GM12878 (cell line): ENCODE measurements around the gene LZTFL1. TPM values are rescaled to one million over a fixed set of nuclear protein-coding genes. Genes with fewer than 3 reads are reported as not detected.

Experiments used
- ATAC-seq: fragments of 200-7000 bp; cut with Tn5 transposase; 3 replicates; pipeline ENCODE4 v1.9.1; 2020; ENCODE audit warnings: mild to moderate bottlenecking, moderate library complexity
- BruUV-seq: library from RNA; stranded (reverse); fragments of 400-500 nt; replicated peaks from 2 replicates; lab custom pipeline; 2021; lab: Mats Ljungman, UMichigan
- CTCF ChIA-PET: fragments of 300-600 bp; sonication (Branson Sonifier 250); formaldehyde crosslinking; extraction: SDS; loops from one replicate; lab custom pipeline; 2021; ENCODE audit warnings: inconsistent platforms; lab: Yijun Ruan, JAX
- POLR2A ChIA-PET: fragments of 350-600 bp; formaldehyde crosslinking; extraction: SDS; loops from one replicate; lab custom pipeline; 2021; ENCODE audit warnings: inconsistent platforms; lab: Charles Lee
- RAD21 ChIA-PET: fragments of 300-600 bp; sonication (Branson Sonifier 250); formaldehyde crosslinking; loops from one replicate; lab custom pipeline; 2023; ENCODE audit warnings: antibody characterized with exemption; ENCODE audit not compliant: unreplicated experiment; lab: Charles Lee
- SMC1A ChIA-PET: fragments of 300-600 bp; sonication (Branson Sonifier 250); formaldehyde crosslinking; loops from one replicate; lab custom pipeline; 2023; ENCODE audit not compliant: unreplicated experiment, uncharacterized antibody; lab: Charles Lee
- DNase-seq: peaks from one replicate; pipeline ENCODE4 v3.0.0-alpha.2; 2011; ENCODE audit warnings: low read depth, low spot score
- FAIRE-seq: peaks from 3 replicates; lab custom pipeline; 2011; peaks lifted over from hg19 to GRCh38; lab: Jason Lieb, UNC
- H2AFZ ChIP-seq: 2 replicates; pipeline ENCODE4 v1.6.0; 2011; ENCODE audit warnings: low read depth, low read length, control low read depth; ENCODE audit not compliant: control insufficient read depth
- H3K27ac ChIP-seq: 2 replicates; pipeline ENCODE4 v1.5.1; 2011; ENCODE audit warnings: control low read depth; ENCODE audit not compliant: control insufficient read depth, insufficient read depth
- H3K27me3 ChIP-seq, 2 experiments: replicated peaks in 1 of 2; 2 replicates each; pipeline versions ENCODE4 v1.6.0 to v1.6.1; 2011; ENCODE audit warnings: low read length in 1 of 2; ENCODE audit not compliant: control insufficient read depth in 2 of 2, insufficient read depth in 2 of 2
- H3K36me3 ChIP-seq, 2 experiments: 2 replicates each; pipeline ENCODE4 v1.5.1; 2011; ENCODE audit warnings: low read length in 1 of 2; ENCODE audit not compliant: control insufficient read depth in 2 of 2, insufficient read depth in 2 of 2
- H3K4me1 ChIP-seq: 2 replicates; pipeline ENCODE4 v1.6.1; 2011; ENCODE audit warnings: mild to moderate bottlenecking, low read length, moderate library complexity, mixed read lengths; ENCODE audit not compliant: control insufficient read depth, insufficient read depth
- H3K4me2 ChIP-seq: 2 replicates; pipeline ENCODE4 v1.6.0; 2011; ENCODE audit warnings: control low read depth; ENCODE audit not compliant: control insufficient read depth, insufficient read depth
- H3K4me3 ChIP-seq: fragments of 200-600 bp; sonication (generic); 2 replicates; pipeline ENCODE4 v1.5.1; 2016
- H3K79me2 ChIP-seq: 2 replicates; pipeline ENCODE4 v1.6.0; 2011; ENCODE audit warnings: low read length; ENCODE audit not compliant: control insufficient read depth, insufficient read depth
- H3K9ac ChIP-seq: 2 replicates; pipeline ENCODE4 v1.8.0; 2011; ENCODE audit warnings: low read length, control low read depth, mixed read lengths; ENCODE audit not compliant: control insufficient read depth, insufficient read depth
- H3K9me3 ChIP-seq: replicated peaks from 3 replicates; pipeline ENCODE4 v1.5.1; 2011; ENCODE audit warnings: mild to moderate bottlenecking, low read length; ENCODE audit not compliant: control insufficient read depth, insufficient read depth
- H4K20me1 ChIP-seq: 2 replicates; pipeline ENCODE4 v1.6.0; 2011; ENCODE audit not compliant: control insufficient read depth, insufficient read depth
- BMI1 ChIP-seq: fragments of 450-650 bp; IDR thresholded peaks from 2 replicates; pipeline ENCODE4 v1.6.1; 2016; ENCODE audit warnings: mild to moderate bottlenecking, moderate library complexity, borderline replicate concordance
- BRCA1 ChIP-seq: IDR thresholded peaks from 2 replicates; pipeline ENCODE4 v1.6.1; 2011; ENCODE audit warnings: low read depth, low read length, improper control_type of control experiment
- CHD2 ChIP-seq: IDR thresholded peaks from 2 replicates; pipeline ENCODE4 v1.6.1; 2011; ENCODE audit warnings: low read depth, low read length, improper control_type of control experiment, borderline replicate concordance
- HCFC1 ChIP-seq: fragments of 150-350 bp; IDR thresholded peaks from 2 replicates; pipeline ENCODE4 v1.6.1; 2014; ENCODE audit warnings: low read length
- HSF1 ChIP-seq: fragments of 150-350 bp; IDR thresholded peaks from 2 replicates; pipeline ENCODE4 v1.6.1; 2014; ENCODE audit warnings: mild to moderate bottlenecking, low read depth, low read length
- KAT2A ChIP-seq: conservative IDR thresholded peaks from 2 replicates; pipeline ENCODE4 v1.6.1; 2011; ENCODE audit warnings: low read depth, low read length; ENCODE audit not compliant: control insufficient read depth
- NFYB ChIP-seq: IDR thresholded peaks from 2 replicates; pipeline ENCODE4 v1.6.1; 2011; ENCODE audit warnings: low read depth, mild to moderate bottlenecking, low read length, improper control_type of control experiment, moderate library complexity; ENCODE audit not compliant: insufficient read depth
- NR2C2 ChIP-seq: IDR thresholded peaks from 2 replicates; pipeline ENCODE4 v1.6.1; 2011; ENCODE audit warnings: borderline replicate concordance, low read depth; ENCODE audit not compliant: control insufficient read depth, insufficient read length
- RCOR1 ChIP-seq: conservative IDR thresholded peaks from 2 replicates; pipeline ENCODE4 v1.6.1; 2012; ENCODE audit warnings: low read depth, low read length, improper control_type of control experiment
- RELA ChIP-seq: fragments of 450-650 bp; IDR thresholded peaks from 2 replicates; pipeline ENCODE4 v1.8.0; 2014; ENCODE audit warnings: borderline replicate concordance; ENCODE audit not compliant: partially characterized antibody
- SIX5 ChIP-seq: IDR thresholded peaks from 2 replicates; pipeline ENCODE4 v1.6.1; 2011; ENCODE audit warnings: mild to moderate bottlenecking, low read depth, low read length, moderate library complexity; ENCODE audit not compliant: severe bottlenecking
- whole genome bisulfite sequencing: methylation state at CpG from one replicate; pipeline ENCODE4 v1.1.6; 2016; ENCODE audit warnings: low lambda C conversion rate; ENCODE audit not compliant: insufficient replicate concordance, insufficient coverage; ENCODE audit errors: missing lambda C conversion rate; 5-methylcytosine and 5-hydroxymethylcytosine counted together
- in situ Hi-C: fragments of 300-500 bp; cut with MboI; formaldehyde crosslinking; loops from 9 replicates; pipeline ENCODE4 v1.14.3; 2018; ENCODE audit warnings: mixed read lengths
- intact Hi-C: fragments of 100-400 bp; cut with micrococcal nuclease; formaldehyde crosslinking; loops from one replicate; pipeline ENCODE4 v1.14.2; 2022; ENCODE audit not compliant: unreplicated experiment
- polyA plus RNA-seq, 11 experiments: library from polyadenylated mRNA; depleted of rRNA in 4 of 11; unstranded in 6 of 11; stranded (reverse) in 5 of 11; fragments of >200 nt; fragmentation: Nextera tagmentation in 4 of 11; fragmentation: Illumina TruSeq in 1 of 11; extraction: Ambion mirVana in 4 of 11; extraction: Trizol in 1 of 11; gene quantifications; 1 replicate in 1 of 11; 2 replicates in 10 of 11; pipeline versions ENCODE4 v1.2.1 to v1.2.3, GENCODE V29; 2011 to 2016; ENCODE audit warnings: inconsistent platforms in 2 of 11, missing spikeins in 2 of 11, low read depth in 1 of 11
- total RNA-seq, 4 experiments: library from RNA; depleted of rRNA in 3 of 4; stranded (reverse); fragments of >200 nt in 3 of 4; fragmentation: Illumina TruSeq in 1 of 4; extraction: Trizol in 1 of 4; gene quantifications; 2 replicates each; pipeline versions ENCODE4 v1.2.1 to v1.2.3, GENCODE V29; 2013 to 2021
- TF ChIP-seq, protein P1 (sequence below): fragments of 450-650 bp; IDR thresholded peaks from 2 replicates; pipeline ENCODE4 v1.6.1; 2017; ENCODE audit warnings: borderline replicate concordance
- TF ChIP-seq, protein P2 (sequence below): IDR thresholded peaks from 2 replicates; pipeline ENCODE4 v1.6.1; 2011; ENCODE audit warnings: borderline replicate concordance, low read depth, mild to moderate bottlenecking, moderate library complexity, low read length; ENCODE audit not compliant: insufficient read depth, poor library complexity, severe bottlenecking

Gene LZTFL1
- total and polyA plus RNA-seq, 10 of the 15 experiments (the other 5 are each of a cell fraction or from before 2014, with no cell fraction given) = 9.8 to 74.1 (median 11.9) TPM

DNA sequence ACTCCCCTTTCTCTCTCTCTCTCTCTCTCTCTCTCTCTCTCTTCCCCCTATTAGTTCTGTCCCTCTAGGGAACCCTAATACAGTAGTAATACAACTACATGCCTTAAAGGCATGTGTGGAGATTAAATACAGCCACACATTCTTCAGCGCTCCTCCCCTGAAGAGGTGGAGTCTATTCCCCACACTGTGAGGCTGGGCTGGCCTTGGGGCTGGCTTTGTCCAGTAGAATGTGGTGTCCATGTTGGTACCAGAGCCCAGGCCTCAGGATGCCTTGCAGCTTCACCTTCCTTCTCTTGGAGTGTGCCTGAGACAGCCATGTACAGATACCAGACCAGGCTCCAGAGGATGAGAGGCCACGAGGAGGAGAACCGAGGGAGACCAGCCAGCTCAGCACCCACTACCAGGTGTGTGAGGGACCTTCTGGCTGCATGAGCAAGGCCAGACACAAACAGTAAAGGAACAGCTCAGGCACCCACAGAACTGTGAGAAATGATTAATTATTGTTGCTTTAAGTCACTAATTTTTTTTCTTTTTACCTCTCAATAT lies 56.2 kb downstream of the LZTFL1 start:
- SMC1A ChIA-PET = interaction anchor here (0.7 kb wide), 1 partner anchor 138 kb away, joined by 3 read pairs; no protein-coding TSS in a partner anchor
- CTCF ChIA-PET = interaction anchor here (1.2 kb wide), 1 partner anchor 294 kb away, joined by 3 read pairs; no protein-coding TSS in a partner anchor
- Histone ChIP-seq H3K79me2 (no peaks in the 10 kb centered on the region), H4K20me1 (no peaks in the 10 kb centered on the region), H3K4me3 (no peak overlapping the region), H3K36me3 (no peaks in the 10 kb centered on the region), H3K27ac (no peak overlapping the region), H3K27me3 (0 out of 4 replicates have a peak, but pooled peaks cover 0 to 3% of the 10 kb centered on the region in 2 experiments), H3K9ac (no peak overlapping the region), H3K4me2 (no peak overlapping the region), H2AFZ (no peak overlapping the region), H3K9me3 (no peaks in the 10 kb centered on the region; the same call in 2 of the 3 replicates), H3K4me1 (no peaks in the 10 kb centered on the region)
- WGBS = 46% methylated on average over 3 of the region's 3 CpGs
- POLR2A ChIA-PET = no interaction called here
- RAD21 ChIA-PET = no interaction called here
- FAIRE-seq (no peak), ATAC-seq (no peak), DNase-seq (no peak)
- in situ Hi-C loops (no loop called here), intact Hi-C loops (no loop called here)
- BruUV-seq = no TSS peak
- TF ChIP-seq, protein P1, sequence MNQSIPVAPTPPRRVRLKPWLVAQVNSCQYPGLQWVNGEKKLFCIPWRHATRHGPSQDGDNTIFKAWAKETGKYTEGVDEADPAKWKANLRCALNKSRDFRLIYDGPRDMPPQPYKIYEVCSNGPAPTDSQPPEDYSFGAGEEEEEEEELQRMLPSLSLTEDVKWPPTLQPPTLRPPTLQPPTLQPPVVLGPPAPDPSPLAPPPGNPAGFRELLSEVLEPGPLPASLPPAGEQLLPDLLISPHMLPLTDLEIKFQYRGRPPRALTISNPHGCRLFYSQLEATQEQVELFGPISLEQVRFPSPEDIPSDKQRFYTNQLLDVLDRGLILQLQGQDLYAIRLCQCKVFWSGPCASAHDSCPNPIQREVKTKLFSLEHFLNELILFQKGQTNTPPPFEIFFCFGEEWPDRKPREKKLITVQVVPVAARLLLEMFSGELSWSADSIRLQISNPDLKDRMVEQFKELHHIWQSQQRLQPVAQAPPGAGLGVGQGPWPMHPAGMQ = no peak
- TF ChIP-seq KAT2A (no peak), BRCA1 (no peak), BMI1 (no peak), NFYB (no peak), RELA (no peak), HCFC1 (no peak), RCOR1 (no peak), NR2C2 (no peak), HSF1 (no peak), CHD2 (no peak), SIX5 (no peak)
- TF ChIP-seq, protein P2, sequence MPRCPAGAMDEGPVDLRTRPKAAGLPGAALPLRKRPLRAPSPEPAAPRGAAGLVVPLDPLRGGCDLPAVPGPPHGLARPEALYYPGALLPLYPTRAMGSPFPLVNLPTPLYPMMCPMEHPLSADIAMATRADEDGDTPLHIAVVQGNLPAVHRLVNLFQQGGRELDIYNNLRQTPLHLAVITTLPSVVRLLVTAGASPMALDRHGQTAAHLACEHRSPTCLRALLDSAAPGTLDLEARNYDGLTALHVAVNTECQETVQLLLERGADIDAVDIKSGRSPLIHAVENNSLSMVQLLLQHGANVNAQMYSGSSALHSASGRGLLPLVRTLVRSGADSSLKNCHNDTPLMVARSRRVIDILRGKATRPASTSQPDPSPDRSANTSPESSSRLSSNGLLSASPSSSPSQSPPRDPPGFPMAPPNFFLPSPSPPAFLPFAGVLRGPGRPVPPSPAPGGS = no peak
